ENCODE measurements around the gene CHST3.
A peak's percentile ranks its signal among the peaks of the same experiment; 100 is the strongest.

The CHST3 gene

GRCh38 chr10:71957546-71958275, 6.5 kb upstream of the CHST3 start:
- no peaks in the 10 kb centered on the region for H3K9me2 ChIP-seq (replicated peaks; ENCODE audit: low read depth, low read length)
- no peaks in the 10 kb centered on the region for H3K79me2 ChIP-seq (ENCODE audit: insufficient read depth, low read length)
- H3K4me3 ChIP-seq (ENCODE audit: low read length, poor library complexity, severe bottlenecking) = no peak overlapping the region
- no peak overlapping the region for H3K4me2 ChIP-seq (ENCODE audit: low read depth, low read length, poor library complexity, severe bottlenecking)
- H2AFZ ChIP-seq (ENCODE audit: low read length) = no peak overlapping the region
- H4K20me1 ChIP-seq (ENCODE audit: insufficient read depth, low read length, poor library complexity, severe bottlenecking) = no peaks in the 10 kb centered on the region
- no peaks in the 10 kb centered on the region for H3F3A ChIP-seq (ENCODE audit: low read depth)
- H3K27me3 ChIP-seq (ENCODE audit: insufficient read depth, low read length, poor library complexity, severe bottlenecking) = no peaks in the 10 kb centered on the region
- TF ChIP-seq EZH2phosphoT487 (IDR thresholded peaks at IDR 0.05; ENCODE audit: borderline replicate concordance) (no peak), CTCF (conservative IDR thresholded peaks at IDR 0.05; ENCODE audit: low read length) (peak; percentile 40)
- H3K4me1 ChIP-seq (ENCODE audit: insufficient read depth, low read length, poor library complexity, severe bottlenecking) = no peaks in the 10 kb centered on the region
- peaks cover 4% of the 10 kb centered on the region; the same call in 1 of the 2 replicates for H3K9me3 ChIP-seq (ENCODE audit: insufficient read depth, low read depth, low read length)
- H3K9ac ChIP-seq (ENCODE audit: low read depth, low read length, poor library complexity, severe bottlenecking) = no peak overlapping the region
- no peaks in the 10 kb centered on the region for H3K36me3 ChIP-seq (ENCODE audit: insufficient read depth, low read length)

GRCh38 chr10:71959526-71959925, 4.7 kb upstream of the CHST3 start:
- no peaks in the 10 kb centered on the region for H3K4me1 ChIP-seq (ENCODE audit: insufficient read depth, low read length, poor library complexity, severe bottlenecking)
- H3F3A ChIP-seq (ENCODE audit: low read depth) = no peaks in the 10 kb centered on the region
- H4K20me1 ChIP-seq (ENCODE audit: insufficient read depth, low read length, poor library complexity, severe bottlenecking) = no peaks in the 10 kb centered on the region
- TF ChIP-seq CTCF (conservative IDR thresholded peaks at IDR 0.05; ENCODE audit: low read length) (no peak), EZH2phosphoT487 (IDR thresholded peaks at IDR 0.05; ENCODE audit: borderline replicate concordance) (no peak)
- peaks cover 4% of the 10 kb centered on the region; the same call in 1 of the 2 replicates for H3K9me3 ChIP-seq (ENCODE audit: insufficient read depth, low read depth, low read length)
- no peaks in the 10 kb centered on the region for H3K79me2 ChIP-seq (ENCODE audit: insufficient read depth, low read length)
- no peaks in the 10 kb centered on the region for H3K27me3 ChIP-seq (ENCODE audit: insufficient read depth, low read length, poor library complexity, severe bottlenecking)
- no peak overlapping the region for H3K9ac ChIP-seq (ENCODE audit: low read depth, low read length, poor library complexity, severe bottlenecking)
- H3K36me3 ChIP-seq (ENCODE audit: insufficient read depth, low read length) = no peaks in the 10 kb centered on the region
- H3K9me2 ChIP-seq (replicated peaks; ENCODE audit: low read depth, low read length) = no peaks in the 10 kb centered on the region
- H3K4me3 ChIP-seq (ENCODE audit: low read length, poor library complexity, severe bottlenecking) = no peak overlapping the region
- H3K4me2 ChIP-seq (ENCODE audit: low read depth, low read length, poor library complexity, severe bottlenecking) = no peak overlapping the region
- no peak overlapping the region for H2AFZ ChIP-seq (ENCODE audit: low read length)

- Histone ChIP-seq H3K79me2 (ENCODE audit: insufficient read depth, low read length) (no peaks in the 10 kb centered on the region), H3K27me3 (ENCODE audit: insufficient read depth, low read length, poor library complexity, severe bottlenecking) (no peaks in the 10 kb centered on the region)
Measured at GRCh38 chr10:71961831-71962230, 2.4 kb upstream of the CHST3 start.

More at GRCh38 chr10:71961831-71962230, 2.4 kb upstream of the CHST3 start:
- Histone ChIP-seq H2AFZ (ENCODE audit: low read length) (no peak overlapping the region), H3K4me1 (ENCODE audit: insufficient read depth, low read length, poor library complexity, severe bottlenecking) (no peaks in the 10 kb centered on the region), H3K4me2 (ENCODE audit: low read depth, low read length, poor library complexity, severe bottlenecking) (no peak overlapping the region), H3K9me3 (ENCODE audit: insufficient read depth, low read depth, low read length) (no peaks in the 10 kb centered on the region), H4K20me1 (ENCODE audit: insufficient read depth, low read length, poor library complexity, severe bottlenecking) (no peaks in the 10 kb centered on the region), H3K4me3 (ENCODE audit: low read length, poor library complexity, severe bottlenecking) (no peak overlapping the region), H3K9me2 (replicated peaks; ENCODE audit: low read depth, low read length) (no peaks in the 10 kb centered on the region), H3F3A (ENCODE audit: low read depth) (no peaks in the 10 kb centered on the region), H3K36me3 (ENCODE audit: insufficient read depth, low read length) (no peaks in the 10 kb centered on the region), H3K9ac (ENCODE audit: low read depth, low read length, poor library complexity, severe bottlenecking) (no peak overlapping the region)
- TF ChIP-seq CTCF (conservative IDR thresholded peaks at IDR 0.05; ENCODE audit: low read length) = no peak
- TF ChIP-seq EZH2phosphoT487 (IDR thresholded peaks at IDR 0.05; ENCODE audit: borderline replicate concordance) = no peak
